HL-60/S4 treated with phorbol 12-myristate 13-acetate at 8.2 ng/mL for 4 days and 3 days (cell line): Measurements from ENCODE around the gene AQP1.

Source experiments
- in situ Hi-C: fragments of 300-500 bp; cut with MboI; formaldehyde crosslinking; loops from 2 replicates; pipeline ENCODE4 v1.15.0; 2022; ENCODE audit warnings: low sequenced_read_pairs

The AQP1 gene

DNA sequence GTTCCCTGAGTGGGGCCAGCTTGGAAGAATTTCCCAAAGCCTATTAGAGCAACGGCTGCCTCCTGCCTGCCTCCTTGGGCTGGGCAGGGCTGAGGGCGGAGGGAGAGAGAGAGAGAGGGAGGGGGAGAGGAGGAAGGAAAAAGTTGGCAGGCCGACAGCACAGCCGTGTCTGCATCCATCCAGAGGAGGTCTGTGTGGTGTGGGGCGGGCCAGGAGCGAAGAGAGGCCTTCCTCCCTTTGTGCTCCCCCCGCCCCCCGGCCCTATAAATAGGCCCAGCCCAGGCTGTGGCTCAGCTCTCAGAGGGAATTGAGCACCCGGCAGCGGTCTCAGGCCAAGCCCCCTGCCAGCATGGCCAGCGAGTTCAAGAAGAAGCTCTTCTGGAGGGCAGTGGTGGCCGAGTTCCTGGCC lies at the start of gene AQP1:
AQP1 (plus strand) TSS at position 293 of the 409 bp plus-strand sequence; CDS start at position 350, 57 bp downstream.
- in situ Hi-C loops, result no loop called here

DNA sequence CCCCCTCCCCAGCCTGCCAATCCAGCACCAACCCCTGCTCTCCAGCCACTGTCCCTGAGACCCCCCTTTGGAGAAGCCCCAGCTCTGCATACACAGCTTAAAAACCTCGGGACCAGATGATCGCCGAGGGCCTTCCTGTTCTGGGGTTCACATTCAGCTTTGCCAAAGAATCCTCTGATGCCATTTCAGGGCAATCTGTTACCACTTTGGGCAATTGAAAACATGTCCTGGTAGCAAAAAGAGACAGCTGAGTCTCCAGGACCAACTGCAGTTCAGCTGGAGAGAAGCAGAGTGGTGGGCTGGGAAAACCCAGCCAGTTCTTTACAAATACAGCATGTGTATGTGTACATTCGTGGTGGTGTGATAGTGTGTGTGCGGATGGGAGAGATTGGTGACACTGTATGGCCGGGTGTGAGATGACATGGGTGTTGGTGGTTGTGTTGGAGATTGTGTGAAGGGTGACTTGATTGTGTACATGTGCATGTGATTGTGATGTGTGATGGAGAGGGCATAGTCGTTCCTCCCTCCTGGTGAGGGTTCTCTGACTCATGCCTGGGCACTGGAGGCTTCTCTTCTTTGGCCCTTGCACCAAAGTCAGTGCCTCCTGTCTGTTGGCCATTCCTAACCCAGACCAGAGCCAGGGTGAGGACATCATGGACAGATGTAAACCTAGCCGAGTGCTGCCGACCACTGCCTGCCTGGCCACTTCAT lies 48.5 kb upstream of the AQP1 start:
- in situ Hi-C loops, result no loop called here

DNA sequence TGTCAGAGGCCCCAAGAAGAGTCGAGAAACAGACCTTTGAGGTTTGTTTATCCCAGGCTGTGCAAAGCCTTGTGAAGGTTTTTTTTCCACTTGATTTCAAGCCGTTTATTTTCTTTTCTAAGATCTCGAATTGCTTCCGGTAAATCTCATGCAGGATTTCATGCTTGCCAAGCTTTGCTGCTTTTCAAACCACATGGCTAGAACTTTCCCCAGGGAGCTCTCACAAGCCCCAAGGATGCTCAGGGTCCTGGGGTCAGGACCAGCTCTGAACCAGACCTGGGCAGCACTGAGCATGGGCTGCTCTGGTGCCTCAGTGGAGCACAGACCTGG lies 48.0 kb upstream of the AQP1 start:
- in situ Hi-C loops, result no loop called here

DNA sequence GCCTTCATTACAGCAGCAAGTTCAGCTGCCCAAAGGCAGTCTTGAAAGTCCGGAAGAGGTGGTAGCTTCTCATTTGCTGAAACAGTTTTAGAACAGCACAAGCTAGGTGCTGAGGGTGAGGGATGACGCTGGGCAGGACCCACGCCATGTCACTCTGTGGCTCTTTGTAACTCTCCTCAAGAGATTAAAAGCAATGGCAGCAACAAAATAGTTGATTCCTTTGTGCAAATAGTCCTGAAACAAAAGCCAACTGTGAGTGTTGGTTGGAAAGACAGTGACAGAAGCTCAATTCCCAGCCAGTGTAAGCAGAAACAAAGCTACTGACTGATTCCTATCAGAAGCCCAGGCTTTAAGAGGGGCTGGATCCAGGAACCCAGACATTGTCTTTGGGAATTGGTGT lies 47.6 kb upstream of the AQP1 start:
- in situ Hi-C loops, result no loop called here

DNA sequence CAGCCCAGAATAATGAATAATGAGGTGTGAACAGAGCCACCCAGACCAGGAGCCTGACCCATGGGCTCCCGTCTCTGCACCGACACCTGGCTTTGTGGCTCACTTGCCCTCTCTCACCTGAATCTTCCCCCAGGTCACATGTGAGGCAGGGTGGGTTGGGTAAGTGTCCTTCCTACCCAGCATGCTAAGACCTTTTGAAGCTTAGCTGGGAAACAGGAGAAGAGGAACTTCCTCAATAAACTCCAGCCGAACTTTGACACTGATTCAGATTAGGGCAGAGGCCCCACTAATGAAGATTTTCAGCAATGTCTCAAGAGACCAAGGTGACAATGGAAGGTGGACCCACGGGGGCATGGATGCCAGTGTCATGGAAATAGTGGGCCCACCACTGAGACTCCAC lies 46.6 kb upstream of the AQP1 start:
- in situ Hi-C loops, result no loop called here

DNA sequence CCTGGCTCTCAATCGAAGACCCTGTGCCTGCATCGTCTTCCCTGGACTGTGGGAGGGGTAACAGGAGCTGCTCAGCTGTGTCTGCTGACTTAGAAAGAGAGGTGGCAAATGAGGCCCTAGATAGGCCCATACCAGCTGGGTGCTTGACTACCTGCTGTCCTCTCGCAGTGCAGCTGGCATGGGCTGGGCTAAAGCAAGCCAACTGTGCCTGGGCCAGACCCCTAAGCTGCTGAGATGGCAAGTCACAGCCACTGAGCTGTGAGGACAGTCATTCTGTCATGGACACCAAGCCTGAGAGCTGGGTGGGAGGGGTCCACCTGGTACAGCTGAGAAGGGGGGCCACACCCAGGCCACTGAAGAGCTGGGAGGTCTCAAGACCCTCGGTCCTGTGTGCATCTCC lies 45.8 kb upstream of the AQP1 start:
- in situ Hi-C loops, result no loop called here

DNA sequence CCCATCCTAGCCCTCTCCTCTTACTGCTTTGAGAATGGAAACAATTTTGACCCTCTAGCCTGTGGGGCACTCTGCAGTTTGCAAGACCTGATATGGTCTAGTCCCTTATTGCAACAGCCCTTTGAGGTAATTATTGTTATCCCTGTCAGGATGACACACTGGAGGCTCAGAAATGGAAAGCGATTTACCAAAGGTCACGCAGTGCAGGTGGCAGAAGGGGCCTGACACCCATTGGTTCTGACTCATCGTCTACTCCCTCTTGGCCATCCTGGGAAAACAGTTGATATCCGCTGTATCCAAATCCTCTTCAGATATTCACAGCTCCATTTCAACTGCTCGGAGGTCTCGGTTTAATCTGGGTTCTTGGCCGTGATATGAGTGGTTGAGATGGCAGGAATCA lies 44.7 kb upstream of the AQP1 start:
- in situ Hi-C loops, result no loop called here

DNA sequence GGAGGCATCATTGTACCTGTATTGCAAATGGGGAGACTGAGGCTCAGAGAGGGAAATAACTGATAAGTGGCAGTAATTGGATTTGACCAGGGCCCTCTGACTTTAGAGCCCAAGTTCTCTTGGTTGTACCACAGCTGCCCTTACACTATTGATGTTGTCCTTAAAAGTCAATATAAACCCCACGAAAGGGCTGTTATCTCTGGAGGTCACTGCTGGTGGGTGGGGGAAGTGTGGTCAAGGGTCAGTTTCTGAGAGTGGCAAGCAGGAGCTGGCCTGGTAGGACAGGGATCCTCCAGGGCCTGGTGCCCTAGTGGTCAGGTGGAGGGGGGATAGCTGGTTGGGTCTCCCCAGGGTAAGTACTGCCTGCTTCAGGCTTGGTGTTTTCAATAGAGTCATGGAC lies 44.2 kb upstream of the AQP1 start:
- in situ Hi-C loops, result no loop called here

DNA sequence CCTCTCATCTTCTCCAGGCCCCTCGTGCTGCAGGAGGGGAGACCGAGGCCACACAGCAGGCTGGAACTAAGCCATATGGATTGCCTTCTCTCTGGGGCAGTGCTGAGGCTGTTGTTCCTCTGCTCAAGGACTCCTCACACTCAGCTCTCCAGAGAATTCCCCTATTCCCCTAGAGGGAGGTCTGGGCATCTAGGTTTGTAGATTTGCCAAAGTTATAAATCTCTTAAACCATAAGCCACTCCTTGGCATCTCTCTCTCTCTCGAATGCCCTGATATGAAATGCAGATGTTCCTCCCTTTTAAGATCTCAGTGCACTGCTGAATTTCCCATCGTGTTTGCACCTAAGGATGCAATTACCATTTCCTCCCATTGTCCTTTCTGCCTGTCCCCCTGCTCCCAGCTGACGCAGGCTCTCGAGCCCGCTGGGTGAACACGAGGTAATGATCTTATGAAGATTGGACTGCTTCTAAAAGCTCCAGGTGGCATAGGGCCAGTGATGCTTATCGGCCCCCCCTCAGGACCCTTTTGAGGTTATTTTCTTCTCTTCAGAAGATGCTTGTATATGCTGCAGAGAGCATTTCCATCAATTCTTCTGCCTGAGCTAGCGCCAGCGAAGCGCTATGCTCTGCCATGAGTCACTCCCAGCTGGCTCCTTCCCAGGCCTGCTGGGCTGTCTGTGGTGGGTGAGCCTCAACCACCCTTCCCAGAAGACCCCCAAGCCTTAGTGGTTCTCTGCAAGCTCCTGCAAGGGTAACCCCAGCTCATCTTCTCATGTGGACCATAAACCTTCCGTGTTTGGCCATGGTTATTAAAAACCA lies 41.6 kb upstream of the AQP1 start:
- in situ Hi-C loops, result no loop called here

DNA sequence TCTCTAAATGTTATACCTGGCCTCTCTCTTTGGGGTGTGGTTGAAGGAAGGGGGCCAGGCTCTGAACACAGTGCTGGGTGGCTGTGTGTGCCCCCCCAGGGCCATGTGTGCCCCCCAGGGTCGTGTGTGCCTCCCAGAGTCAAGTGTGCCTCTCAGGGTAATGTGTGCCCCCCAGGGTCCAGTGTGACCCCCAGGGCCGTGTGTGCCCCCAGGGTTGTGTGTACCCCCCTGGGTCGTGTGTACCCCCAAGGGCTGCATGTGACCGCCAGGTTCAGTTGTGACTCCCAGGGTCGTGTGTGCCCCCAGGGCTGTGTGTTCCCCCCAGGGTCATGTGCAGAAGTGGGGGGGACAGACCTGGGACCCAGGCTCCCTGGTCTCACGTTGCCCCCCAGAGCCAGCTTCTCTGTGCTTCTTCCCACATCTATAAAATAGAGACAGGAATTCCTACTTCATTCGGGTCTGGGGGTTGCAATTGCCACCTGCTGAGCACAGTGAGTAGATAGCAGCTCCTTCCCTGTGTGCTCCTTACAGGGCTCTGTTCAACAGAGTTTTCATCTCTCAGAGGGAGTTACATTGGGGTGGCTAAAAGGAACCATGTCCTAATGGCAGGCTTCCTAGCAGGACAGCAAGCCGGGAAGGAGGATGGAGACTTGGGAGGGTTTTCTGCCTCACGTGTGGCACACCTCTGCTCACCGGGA lies 40.7 kb upstream of the AQP1 start:
- in situ Hi-C loops, result no loop called here

DNA sequence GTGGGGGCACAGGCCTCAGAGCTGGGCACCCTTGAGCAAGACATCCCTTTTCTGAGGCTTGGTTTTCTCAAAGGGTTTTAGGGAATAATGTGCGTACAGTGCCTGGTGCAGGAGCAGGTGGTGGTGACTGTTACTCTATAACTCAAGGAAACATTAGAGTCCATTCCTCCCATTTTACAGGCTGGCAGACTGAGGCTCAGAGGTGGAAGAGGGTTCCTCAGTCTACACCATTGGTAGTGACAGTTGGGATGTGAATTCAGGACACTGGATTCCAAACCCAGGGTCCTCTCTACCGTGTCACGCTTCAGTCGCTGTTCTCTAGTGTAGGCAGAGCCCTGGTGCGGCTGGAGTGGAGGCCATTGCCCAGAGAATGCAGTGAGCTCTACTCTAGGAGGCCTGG lies 40.0 kb upstream of the AQP1 start:
- in situ Hi-C loops, result no loop called here

DNA sequence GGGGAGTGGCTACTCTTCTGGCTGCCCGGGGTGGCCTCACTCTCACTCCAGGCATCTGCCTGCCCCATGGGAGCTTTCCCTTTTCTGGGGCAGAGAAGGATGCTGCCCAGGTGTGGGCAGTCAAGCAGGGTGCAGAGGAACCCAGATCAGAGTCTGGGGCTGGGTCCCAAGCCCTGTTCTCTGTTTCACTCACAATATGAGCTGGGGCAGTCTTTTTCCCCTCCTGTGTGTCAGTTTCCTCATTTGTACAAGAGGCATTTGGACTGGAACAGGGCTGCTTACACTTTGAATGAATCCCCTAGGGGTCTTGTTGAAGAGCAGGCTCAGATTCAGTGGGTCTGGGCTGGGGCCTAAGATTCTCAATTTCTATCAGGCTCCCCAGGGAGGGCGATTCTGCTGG lies 38.4 kb upstream of the AQP1 start:
- in situ Hi-C loops, result no loop called here

DNA sequence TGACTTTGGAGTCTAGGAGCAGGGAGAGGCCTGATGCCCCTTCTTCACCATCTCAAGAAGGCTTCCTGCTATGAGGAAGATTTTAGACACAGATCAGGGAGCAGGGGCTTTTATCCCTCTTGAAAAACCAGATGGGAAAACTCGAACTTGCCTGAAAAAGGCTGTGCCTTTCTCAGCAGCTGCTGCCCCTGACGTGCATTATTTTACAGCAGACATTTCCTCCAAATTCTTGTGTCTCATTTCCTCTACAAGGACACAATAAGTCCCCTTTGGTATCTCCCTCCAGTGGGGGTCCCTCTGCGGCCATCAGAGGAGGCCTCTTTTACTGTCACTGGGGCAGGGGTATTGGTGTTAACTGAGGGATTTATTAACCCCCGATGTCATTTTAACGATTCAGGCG lies 38.0 kb upstream of the AQP1 start:
- in situ Hi-C loops, result no loop called here

DNA sequence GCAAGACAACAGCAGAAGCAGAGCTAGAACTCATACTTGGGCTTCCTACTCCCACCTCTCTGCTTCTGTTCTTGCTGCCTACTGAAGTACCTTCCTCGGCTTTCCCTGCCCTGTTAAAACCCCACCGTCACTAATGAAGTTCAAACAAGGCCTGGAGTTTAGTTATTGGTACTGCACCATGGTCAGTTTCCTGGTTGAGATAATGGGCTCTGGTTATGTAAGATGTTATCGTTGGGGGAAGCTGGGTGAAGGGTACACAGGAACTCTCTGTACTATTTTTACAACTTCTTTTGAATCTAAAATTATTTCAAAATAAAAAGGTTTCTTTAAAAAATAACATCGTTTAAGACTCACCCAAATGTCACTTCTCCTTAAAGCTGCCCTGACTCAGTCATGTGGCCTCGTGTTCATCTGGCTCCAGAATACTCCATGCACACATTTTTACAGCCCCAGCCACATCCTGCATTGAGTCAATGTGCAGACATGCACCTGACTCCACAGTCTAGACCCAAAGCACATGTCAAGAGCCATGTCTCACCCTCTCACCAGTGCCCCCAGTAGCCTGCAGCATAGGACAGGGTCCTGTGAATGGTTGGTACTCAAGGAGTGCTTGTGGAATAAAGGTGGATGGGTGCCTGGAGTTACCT lies 36.9 kb upstream of the AQP1 start:
- in situ Hi-C loops, result no loop called here

DNA sequence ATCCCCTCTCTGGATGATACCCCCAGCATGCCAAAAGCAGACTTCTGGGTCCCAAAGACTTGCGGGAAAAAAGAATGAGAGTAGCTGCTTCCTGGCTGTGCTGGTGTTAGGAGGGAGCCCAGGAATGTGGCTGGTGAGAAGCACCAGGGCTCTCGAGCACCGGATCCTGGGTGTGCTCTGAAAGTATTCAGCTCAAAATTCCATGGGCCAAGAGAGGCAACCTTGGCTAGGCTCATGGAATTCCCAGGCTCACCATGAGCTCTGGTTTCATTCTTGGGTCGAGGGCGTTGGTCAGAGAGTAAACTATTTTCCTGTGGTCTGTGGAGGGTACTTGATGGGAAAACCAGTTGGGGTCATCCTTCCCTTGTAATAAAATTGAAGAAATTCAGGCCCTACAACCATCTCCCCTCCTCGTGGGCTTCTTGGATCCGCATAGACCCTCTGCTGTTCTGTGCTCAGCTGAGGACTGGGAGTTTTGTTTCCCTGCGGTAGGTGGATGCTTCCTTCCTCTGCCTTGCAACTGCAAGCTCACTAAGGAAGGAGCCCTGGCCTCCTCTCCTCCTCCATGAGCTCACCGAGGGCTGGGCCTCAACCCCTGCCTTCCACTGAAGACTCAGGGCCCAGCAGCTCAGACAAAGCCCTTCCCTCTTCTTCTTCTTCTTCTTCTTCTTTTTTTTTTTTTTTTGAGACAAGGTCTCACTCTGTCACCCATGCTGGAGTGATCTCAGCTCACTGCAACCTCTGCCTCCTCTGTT lies 34.5 kb upstream of the AQP1 start:
- in situ Hi-C loops, result no loop called here

DNA sequence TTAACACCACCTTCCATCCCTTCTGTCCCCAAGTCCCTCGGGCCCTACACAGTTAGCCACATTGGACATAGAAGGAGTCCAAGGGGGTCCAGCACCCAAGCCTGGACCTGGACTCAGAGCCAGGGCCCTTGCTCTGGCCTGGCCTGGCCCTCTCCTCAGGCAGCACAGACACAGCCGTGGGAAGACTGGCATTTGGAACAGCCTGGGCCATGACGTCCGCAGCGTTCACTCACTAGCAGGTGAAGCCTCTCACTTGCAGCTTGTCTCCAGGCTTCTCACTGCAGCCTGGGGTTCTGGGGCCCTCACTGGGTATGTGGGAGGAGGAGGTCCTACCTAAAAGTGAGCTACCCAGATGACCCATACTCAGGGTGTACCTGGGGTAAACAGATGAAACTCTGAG lies 33.7 kb upstream of the AQP1 start:
- in situ Hi-C loops, result no loop called here

DNA sequence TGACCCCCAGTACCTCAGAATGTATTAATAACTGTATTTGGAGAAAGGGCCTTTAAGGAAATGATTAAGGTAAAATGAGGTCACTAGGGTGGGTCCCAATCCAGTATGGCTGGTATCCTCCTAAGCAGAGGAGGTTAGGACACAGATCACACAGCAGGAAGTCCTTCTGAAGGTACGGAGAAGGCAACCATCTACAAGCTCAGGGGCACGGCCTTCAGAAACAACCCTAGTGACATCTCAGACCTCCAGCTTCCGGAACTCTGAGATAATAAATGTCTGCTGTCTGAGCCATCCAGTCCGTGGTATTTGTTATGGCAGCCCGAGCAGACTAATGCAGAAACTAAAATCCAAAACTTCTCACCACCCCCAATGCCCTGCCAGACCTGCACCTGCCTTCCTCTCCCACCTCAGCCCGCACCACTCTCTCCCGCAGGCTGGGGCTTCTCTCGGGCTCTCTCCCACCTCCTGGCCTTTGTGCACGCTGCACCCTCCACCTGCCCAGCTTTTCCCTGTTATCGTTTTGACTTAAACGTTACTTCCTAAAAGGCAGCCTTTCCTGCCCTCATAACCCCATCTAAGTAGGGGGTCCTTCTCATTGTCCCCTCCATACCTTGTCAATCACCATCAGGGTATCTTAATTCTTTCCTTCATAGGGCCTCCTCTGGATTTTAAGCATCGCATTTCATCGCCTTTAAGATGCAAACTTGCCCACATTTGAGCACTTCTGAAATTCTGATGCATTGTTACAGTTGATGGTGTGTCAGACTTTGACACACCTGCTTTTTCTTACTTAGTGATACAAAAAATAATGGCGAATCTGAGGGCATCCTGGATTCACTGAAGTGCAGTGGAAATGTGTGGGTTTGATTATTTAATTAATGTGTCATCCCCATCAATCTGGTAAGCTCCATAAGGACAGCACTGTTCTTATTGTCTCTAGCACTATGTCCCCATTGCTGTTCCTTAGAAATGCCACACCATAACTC lies 32.2 kb upstream of the AQP1 start:
- in situ Hi-C loops, result no loop called here

DNA sequence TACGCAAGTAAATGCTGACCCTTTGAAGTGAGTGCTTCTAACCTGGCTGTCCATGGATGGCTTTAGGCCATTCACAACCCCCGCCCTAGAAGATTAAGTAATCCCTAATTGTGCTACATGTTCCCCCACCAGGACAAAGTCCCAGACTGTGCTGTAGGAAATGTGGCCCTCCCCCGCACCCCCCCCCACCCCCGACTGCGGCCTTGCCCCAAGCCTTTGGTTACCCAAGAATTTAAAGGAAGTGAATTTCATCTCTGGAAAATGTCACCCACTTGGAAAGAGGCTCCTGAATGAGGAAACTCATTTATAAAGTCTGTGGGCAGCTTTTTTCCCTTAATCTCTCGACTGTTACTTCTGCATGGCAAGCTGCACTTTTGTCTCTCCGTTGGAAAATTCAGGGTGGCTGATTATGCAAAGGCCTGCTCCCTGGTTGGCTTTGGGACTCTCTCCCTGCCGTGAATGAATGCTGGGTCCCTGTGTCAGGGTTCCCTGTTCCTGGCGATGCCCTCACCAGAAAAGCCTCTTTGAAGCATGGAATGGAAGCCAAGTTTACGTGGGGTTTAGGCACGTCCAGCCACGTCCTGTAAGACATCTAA lies 31.4 kb upstream of the AQP1 start:
- in situ Hi-C loops, result no loop called here

DNA sequence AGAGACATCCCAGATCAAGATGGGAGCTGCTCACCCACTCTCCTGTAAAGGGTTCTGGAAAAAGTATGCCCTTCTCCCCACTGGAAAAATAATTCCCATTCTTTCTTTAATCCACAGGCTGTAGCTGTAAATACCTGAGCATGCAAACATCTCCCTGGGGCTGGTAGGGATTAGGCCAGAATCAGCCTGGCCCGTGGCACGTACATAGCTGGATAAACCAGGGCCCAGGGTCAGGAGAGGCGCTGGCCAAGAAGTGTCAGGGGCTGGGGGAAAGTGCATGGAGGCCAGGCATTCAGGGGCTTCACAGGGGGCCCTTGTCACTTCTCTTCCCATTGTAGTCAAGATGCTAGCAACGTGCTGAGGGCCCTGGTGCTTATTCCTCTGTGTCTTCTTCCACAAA lies 30.7 kb upstream of the AQP1 start:
- in situ Hi-C loops, result no loop called here
